ENCODE data around the gene PCDHA4.
"Not testable (repeated sequence)": the region's sequence is repeated elsewhere in the genome, so short reads cannot be mapped to it uniquely, and the experiment has no call there.

Gene PCDHA4

DNA sequence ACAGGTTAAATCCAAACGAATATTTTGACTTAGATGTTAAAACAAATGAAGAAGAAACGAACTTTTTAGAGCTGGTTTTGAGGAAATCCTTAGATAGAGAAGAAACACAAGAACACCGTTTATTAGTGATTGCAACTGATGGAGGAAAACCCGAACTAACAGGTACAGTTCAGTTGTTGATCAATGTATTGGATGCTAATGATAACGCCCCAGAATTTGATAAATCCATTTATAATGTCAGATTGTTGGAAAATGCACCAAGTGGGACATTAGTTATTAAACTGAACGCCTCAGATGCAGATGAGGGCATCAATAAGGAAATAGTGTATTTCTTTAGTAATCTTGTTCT is 15.4 kb downstream of the PCDHA4 start:
- DNase-seq, result no peak

DNA sequence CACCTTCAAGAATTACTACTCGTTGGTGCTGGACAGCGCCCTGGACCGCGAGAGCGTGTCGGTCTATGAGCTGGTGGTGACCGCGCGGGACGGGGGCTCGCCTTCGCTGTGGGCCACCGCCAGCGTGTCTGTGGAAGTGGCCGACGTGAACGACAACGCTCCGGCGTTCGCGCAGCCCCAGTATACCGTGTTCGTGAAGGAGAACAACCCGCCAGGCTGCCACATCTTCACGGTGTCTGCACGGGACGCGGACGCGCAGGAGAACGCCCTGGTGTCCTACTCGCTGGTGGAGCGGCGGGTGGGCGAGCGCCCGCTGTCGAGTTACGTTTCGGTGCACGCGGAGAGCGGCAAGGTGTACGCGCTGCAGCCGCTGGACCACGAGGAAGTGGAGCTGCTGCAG is 16.1 kb downstream of the PCDHA4 start:
- not testable (repeated sequence) for DNase-seq

DNA sequence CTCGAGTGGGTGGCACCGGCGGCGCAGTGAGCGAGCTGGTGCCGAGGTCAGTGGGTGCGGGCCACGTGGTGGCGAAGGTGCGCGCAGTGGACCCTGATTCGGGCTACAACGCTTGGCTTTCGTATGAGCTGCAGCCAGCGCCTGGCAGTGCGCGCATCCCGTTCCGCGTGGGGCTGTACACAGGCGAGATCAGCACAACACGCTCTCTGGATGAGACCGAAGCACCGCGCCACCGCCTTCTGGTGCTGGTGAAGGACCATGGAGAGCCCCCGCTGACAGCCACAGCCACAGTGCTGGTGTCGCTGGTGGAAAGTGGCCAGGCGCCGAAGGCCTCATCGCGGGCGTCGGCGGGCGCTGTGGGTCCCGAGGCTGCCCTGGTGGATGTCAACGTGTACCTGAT is 16.6 kb downstream of the PCDHA4 start:
- DNase-seq, result no peak

DNA sequence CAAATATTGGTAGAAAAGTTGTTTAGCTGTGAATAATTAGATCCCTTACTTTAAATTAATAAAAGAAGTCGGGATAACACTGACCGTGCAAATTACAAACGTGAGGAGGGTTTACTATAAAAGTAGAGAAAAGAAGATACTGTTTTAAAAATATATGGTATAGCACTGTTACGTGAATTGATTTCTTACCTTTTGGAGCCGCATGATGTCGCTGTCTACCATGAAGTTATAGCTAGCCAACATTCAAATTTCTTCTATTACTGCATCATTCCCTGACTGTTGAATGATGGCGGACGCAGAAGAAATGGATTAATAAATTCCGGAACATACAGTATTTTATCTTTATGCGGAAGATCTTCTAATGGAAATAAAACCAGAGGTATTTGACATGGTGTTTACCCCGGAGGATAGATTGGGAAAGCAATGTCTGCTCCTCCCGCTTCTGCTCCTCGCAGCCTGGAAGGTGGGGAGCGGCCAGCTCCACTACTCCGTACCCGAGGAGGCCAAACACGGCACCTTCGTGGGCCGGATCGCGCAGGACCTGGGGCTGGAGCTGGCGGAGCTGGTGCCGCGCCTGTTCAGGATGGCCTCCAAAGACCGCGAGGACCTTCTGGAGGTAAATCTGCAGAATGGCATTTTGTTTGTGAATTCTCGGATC is 21.0 kb downstream of the PCDHA4 start, which contains the start of gene PCDHA6:
TSS of gene PCDHA6 (plus strand) at position 257 of the 658 bp plus-strand sequence. CDS start at position 389, 132 bp downstream.
- DNase-seq, result no peak

DNA sequence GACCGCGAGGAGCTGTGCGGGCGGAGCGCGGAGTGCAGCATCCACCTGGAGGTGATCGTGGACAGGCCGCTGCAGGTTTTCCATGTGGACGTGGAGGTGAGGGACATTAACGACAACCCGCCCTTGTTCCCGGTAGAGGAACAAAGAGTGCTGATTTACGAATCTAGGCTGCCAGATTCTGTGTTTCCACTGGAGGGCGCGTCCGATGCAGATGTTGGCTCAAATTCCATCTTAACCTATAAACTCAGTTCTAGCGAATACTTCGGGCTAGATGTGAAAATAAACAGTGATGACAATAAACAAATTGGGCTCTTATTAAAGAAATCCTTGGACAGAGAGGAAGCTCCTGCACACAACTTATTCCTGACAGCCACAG is 21.5 kb downstream of the PCDHA4 start:
- DNase-seq, result no peak

DNA sequence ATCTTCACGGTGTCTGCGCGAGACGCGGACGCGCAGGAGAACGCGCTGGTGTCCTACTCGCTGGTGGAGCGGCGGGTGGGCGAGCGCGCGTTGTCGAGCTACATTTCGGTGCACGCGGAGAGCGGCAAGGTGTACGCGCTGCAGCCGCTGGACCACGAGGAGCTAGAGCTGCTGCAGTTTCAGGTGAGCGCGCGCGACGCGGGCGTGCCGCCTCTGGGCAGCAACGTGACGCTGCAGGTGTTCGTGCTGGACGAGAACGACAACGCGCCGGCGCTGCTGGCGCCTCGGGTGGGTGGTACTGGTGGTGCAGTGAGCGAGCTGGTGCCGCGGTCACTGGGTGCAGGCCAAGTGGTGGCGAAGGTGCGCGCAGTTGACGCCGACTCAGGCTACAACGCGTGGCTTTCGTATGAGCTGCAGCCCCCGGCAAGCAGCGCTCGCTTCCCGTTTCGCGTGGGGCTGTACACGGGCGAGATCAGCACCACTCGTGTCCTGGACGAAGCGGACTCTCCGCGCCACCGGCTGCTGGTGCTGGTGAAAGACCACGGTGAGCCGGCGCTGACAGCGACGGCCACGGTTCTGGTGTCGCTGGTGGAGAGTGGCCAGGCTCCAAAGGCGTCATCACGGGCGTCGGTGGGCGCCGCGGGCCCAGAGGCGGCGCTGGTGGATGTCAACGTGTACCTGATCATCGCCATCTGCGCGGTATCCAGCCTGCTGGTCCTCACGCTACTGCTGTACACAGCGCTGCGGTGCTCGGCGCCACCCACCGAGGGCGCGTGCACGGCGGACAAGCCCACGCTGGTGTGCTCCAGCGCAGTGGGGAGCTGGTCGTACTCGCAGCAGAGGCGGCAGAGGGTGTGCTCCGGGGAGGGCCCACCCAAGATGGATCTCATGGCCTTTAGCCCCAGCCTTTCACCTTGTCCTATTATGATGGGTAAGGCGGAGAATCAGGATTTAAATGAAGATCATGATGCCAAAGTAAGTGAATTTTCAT is 22.9 kb downstream of the PCDHA4 start:
- not testable (repeated sequence) for DNase-seq

DNA sequence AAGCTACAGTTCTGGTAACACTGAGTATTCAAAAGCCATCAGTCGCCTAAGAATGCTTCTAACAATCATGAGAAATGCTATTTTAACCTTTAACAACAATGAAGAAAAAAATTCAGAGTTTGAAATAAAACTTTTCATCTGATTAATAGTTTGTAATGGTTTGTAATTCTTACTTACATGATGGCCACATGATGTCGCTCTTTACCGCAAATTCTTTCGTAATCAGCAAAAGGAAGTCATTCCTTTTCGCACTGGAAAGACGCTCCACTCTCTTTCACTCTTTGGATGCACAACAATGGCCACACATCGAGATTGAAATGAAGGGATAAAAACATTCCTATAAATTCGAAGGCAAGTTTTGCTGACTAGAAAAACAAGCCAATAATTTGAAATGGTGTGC is 27.1 kb downstream of the PCDHA4 start, which contains the start of gene PCDHA7:
TSS of gene PCDHA7 (plus strand) at position 277 of the 400 bp plus-strand sequence. CDS start at position 392, 115 bp downstream.
- no peak for DNase-seq

DNA sequence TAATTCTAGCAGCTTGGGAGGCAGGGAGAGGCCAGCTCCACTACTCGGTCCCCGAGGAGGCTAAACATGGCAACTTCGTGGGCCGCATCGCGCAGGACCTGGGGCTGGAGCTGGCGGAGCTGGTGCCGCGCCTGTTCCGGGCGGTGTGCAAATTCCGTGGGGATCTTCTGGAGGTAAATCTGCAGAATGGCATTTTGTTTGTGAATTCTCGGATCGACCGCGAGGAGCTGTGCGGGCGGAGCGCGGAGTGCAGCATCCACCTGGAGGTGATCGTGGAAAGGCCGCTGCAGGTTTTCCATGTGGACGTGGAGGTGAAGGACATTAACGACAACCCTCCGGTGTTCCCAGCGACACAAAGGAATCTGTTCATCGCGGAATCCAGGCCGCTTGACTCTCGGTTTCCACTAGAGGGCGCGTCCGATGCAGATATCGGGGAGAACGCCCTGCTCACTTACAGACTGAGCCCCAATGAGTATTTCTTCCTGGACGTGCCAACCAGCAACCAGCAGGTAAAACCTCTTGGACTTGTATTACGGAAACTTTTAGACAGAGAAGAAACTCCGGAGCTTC is 27.7 kb downstream of the PCDHA4 start:
- DNase-seq, result not testable (repeated sequence)

DNA sequence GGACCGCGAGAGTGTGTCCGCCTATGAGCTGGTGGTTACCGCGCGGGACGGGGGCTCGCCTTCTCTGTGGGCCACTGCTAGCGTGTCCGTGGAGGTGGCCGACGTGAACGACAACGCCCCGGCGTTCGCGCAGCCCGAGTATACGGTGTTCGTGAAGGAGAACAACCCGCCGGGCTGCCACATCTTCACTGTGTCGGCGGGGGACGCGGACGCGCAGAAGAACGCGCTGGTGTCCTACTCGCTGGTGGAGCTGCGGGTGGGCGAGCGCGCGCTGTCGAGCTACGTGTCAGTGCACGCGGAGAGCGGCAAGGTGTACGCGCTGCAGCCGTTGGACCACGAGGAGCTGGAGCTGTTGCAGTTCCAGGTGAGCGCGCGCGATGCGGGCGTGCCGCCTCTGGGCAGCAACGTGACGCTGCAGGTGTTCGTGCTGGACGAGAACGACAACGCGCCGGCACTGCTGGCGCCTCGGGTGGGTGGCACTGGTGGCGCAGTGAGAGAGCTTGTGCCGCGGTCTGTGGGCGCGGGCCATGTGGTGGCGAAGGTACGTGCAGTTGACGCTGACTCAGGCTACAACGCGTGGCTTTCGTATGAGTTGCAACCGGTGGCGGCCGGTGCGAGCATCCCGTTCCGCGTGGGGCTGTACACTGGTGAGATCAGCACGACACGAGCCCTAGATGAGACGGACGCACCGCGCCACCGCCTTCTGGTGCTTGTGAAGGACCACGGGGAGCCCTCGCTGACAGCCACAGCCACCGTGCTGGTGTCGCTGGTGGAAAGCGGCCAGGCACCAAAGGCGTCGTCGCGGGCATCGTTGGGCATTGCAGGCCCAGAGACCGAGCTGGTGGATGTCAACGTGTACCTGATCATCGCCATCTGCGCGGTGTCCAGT is 29.0 kb downstream of the PCDHA4 start:
- no peak for DNase-seq

DNA sequence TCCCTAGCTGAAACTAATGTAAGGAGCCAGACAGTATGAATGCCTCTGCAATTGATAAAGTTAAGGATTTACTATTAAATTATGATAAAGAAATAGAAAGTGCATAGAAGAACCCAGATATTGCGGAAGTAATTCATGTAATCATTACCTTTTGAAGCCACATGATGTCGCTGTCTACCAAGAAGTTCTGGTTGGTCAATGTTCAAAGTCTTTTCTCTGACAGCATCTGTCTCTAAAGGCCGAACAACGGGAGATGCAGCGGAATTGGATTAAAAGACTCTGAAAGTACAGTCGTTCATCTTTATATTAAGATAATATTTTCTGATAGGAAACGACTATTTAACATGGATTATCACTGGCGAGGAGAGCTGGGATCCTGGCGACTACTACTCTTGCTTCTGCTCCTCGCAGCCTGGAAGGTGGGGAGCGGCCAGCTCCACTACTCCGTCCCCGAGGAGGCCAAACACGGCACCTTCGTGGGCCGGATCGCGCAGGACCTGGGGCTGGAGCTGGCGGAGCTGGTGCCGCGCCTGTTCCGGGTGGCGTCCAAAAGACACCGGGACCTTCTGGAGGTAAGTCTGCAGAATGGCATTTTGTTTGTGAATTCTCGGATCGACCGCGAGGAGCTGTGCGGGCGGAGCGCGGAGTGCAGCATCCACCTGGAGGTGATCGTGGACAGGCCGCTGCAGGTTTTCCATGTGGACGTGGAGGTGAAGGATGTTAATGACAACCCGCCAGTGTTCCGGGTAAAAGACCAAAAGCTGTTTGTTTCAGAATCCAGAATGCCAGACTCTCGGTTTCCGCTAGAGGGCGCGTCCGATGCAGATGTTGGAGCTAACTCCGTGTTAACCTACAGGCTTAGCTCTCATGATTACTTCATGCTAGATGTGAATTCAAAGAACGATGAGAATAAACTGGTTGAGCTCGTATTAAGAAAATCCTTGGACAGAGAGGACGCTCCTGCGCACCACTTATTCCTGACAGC is 34.4 kb downstream of the PCDHA4 start, which contains the start of gene PCDHA8:
TSS of gene PCDHA8 (plus strand) at position 210 of the 985 bp plus-strand sequence. CDS start at position 345, 135 bp downstream.
- DNase-seq, result no peak

DNA sequence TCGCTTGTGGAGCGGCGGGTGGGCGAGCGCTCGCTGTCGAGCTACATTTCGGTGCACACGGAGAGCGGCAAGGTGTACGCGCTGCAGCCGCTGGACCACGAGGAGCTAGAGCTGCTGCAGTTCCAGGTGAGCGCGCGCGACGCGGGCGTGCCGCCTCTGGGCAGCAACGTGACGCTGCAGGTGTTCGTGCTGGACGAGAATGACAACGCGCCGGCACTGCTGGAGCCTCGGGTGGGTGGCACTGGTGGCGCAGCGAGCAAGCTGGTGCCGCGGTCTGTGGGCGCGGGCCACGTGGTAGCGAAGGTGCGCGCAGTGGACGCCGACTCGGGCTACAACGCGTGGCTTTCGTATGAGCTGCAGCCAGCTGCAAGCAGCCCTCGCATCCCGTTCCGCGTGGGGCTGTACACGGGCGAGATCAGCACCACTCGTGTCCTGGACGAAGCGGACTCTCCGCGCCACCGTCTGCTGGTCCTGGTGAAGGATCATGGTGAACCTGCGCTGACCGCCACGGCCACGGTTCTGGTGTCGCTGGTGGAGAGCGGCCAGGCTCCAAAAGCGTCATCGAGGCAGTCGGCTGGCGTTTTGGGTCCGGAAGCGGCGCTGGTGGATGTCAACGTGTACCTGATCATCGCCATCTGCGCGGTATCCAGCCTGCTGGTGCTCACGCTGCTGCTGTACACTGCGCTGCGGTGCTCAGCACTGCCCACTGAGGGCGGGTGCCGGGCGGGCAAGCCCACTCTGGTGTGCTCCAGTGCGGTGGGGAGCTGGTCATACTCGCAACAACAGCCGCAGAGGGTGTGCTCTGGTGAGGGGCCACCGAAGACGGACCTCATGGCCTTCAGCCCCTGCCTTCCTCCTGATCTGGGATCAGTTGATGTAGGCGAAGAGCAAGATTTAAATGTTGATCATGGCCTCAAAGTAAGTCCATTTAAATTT is 36.2 kb downstream of the PCDHA4 start:
- DNase-seq, result no peak

DNA sequence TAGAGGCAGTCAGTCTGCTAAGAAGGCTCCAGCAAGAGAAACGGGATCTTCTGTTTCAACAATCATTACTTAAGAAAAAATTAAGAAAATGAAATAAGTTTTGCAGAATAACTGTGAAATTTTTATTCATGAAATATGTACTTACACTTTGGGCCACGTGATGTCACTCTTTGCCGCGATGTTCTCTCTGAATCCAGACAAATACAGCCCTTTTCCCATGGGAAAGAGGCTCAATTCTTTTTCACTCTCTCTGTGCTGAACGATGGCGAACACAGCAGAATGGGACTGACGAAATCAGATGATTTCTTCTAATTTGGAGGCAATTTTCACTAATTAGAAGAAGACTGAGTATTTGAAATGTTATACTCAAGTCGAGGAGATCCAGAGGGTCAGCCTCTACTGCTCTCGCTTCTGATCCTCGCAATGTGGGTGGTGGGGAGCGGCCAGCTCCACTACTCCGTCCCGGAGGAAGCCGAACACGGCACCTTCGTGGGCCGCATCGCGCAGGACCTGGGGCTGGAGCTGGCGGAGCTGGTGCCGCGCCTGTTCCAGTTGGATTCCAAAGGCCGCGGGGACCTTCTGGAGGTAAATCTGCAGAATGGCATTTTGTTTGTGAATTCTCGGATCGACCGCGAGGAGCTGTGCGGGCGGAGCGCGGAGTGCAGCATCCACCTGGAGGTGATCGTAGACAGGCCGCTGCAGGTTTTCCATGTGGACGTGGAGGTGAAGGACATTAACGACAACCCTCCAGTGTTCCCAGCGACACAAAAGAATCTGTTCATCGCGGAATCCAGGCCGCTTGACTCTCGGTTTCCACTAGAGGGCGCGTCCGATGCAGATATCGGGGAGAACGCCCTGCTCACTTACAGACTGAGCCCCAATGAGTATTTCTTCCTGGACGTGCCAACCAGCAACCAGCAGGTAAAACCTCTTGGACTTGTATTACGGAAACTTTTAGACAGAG is 41.6 kb downstream of the PCDHA4 start, which contains the start of gene PCDHA9:
TSS of gene PCDHA9 (plus strand) at position 244 of the 964 bp plus-strand sequence. CDS start at position 358, 114 bp downstream.
- not testable (repeated sequence) for DNase-seq

DNA sequence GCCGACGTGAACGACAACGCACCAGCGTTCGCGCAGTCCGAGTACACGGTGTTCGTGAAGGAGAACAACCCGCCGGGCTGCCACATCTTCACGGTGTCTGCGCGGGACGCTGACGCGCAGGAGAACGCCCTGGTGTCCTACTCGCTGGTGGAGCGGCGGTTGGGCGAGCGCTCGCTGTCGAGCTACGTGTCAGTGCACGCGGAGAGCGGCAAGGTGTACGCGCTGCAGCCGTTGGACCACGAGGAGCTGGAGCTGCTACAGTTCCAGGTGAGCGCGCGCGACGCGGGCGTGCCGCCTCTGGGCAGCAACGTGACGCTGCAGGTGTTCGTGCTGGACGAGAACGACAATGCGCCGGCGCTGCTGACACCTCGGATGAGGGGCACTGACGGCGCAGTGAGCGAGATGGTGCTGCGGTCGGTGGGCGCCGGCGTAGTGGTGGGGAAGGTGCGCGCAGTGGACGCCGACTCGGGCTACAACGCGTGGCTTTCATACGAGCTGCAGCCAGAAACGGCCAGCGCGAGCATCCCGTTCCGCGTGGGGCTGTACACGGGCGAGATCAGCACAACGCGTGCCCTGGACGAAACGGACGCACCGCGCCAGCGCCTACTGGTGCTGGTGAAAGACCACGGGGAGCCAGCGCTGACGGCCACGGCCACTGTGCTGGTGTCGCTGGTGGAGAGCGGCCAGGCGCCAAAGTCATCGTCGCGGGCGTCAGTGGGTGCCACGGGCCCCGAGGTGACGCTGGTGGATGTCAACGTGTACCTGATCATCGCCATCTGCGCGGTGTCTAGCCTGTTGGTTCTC is 43.2 kb downstream of the PCDHA4 start:
- not testable (repeated sequence) for DNase-seq

DNA sequence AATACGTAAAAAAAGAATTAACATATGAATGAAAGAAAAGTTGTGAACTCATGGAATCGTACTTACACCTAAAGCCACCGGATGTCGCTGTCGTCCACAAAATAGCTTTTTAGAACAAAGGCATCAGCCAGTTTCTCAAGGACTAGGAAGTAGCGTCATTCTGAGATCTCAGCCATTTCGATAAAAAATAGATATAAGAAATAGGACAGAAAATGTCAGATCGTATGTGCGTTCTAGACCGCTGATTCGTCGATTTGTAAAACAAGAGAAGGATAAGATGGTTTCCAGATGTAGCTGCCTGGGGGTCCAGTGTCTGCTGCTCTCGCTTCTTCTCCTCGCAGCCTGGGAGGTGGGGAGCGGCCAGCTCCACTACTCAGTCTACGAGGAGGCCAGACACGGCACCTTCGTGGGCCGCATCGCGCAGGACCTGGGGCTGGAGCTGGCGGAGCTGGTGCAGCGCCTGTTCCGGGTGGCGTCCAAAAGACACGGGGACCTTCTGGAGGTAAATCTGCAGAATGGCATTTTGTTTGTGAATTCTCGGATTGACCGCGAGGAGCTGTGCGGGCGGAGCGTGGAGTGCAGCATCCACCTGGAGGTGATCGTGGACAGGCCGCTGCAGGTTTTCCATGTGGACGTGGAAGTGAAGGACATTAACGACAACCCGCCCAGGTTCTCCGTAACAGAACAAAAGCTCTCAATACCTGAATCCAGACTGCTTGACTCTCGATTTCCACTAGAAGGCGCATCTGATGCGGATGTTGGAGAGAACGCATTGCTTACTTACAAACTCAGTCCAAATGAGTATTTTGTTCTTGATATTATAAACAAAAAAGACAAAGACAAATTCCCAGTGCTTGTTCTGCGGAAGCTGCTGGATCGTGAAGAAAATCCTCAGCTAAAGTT is 49.2 kb downstream of the PCDHA4 start, which contains the start of gene PCDHA10:
TSS of gene PCDHA10 (plus strand) at position 126 of the 903 bp plus-strand sequence. CDS start at position 278, 152 bp downstream.
- no peak for DNase-seq

DNA sequence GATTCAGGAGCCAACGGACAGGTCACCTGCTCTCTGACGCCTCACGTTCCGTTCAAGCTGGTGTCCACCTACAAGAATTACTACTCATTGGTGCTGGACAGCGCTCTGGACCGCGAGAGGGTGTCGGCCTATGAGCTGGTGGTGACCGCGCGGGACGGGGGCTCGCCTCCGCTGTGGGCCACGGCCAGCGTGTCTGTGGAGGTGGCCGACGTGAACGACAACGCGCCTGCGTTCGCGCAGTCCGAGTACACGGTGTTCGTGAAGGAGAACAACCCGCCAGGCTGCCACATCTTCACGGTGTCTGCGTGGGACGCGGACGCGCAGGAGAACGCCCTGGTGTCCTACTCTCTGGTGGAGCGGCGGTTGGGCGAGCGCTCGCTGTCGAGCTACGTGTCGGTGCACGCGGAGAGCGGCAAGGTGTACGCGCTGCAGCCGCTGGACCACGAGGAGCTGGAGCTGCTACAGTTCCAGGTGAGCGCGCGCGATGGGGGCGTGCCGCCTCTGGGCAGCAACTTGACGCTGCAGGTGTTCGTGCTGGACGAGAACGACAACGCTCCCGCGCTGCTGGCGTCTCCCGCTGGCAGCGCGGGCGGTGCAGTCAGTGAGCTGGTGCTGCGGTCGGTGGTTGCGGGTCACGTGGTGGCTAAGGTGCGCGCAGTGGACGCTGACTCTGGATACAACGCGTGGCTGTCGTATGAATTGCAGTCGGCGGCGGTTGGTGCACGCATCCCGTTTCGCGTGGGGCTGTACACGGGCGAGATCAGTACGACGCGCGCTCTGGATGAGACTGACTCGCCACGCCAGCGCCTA is 50.5 kb downstream of the PCDHA4 start:
- DNase-seq, result no peak

DNA sequence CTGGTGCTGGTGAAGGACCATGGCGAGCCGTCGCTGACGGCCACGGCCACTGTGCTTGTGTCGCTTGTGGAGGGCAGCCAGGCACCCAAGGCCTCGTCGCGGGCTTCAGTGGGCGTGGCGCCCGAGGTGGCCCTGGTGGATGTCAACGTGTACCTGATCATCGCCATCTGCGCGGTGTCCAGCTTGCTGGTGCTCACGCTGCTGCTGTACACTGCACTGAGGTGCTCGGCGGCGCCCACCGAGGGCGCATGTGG is 51.0 kb downstream of the PCDHA4 start:
- no peak for DNase-seq

Measured in NCI-H1092 treated with DMSO at 0.1 percent for 48 hours (cell line).